ENCODE results near the gene HLA-E. TPM values are rescaled to one million over a fixed set of nuclear protein-coding genes. Genes with fewer than 3 reads are reported as not detected.
A peak's percentile ranks its signal among the peaks of the same experiment; 100 is the strongest.

Gene HLA-E
- total and polyA plus RNA-seq, 10 of the 15 experiments (the other 5 are each of a cell fraction or from before 2014, with no cell fraction given): 35.1 to 483 (median 267) TPM

GRCh38 chr6:30515944-30516753 is 26.8 kb downstream of the HLA-E start (continued):
- TF ChIP-seq BCLAF1 (IDR thresholded peaks at IDR 0.05): no peak
- TF ChIP-seq RAD21 (IDR thresholded peaks at IDR 0.05; ENCODE audit: insufficient read depth, low read depth, low read length): no peak
- no peak for TF ChIP-seq SIN3A (IDR thresholded peaks at IDR 0.05; ENCODE audit: low read depth, low read length)
- no peak for TF ChIP-seq NR2F1 (conservative IDR thresholded peaks at IDR 0.05)
- peak; percentile 62 for TF ChIP-seq CREM (IDR thresholded peaks at IDR 0.05; ENCODE audit: low read depth)
- peak in 1 of 2 experiments; percentile 85; a peak in 2 of 3 replicates for TF ChIP-seq EGR1 (IDR thresholded peaks at IDR 0.05; ENCODE audit: borderline replicate concordance in 1 of 2, low read depth in 2 of 2, low read length in 2 of 2)
- TF ChIP-seq ZSCAN29 (IDR thresholded peaks at IDR 0.05): no peak
- peak; percentile 20 for TF ChIP-seq SMAD1 (IDR thresholded peaks at IDR 0.05; ENCODE audit: low read depth, partially characterized antibody)
- TF ChIP-seq SUZ12 (IDR thresholded peaks at IDR 0.05; ENCODE audit: unreplicated experiment): no peak
- no peak for TF ChIP-seq HSF1 (IDR thresholded peaks at IDR 0.05; ENCODE audit: low read depth, low read length)
- no peak for TF ChIP-seq ZBTB33 (IDR thresholded peaks at IDR 0.05)
- no peak for TF ChIP-seq NRF1 (conservative IDR thresholded peaks at IDR 0.05; ENCODE audit: low read depth, low read length)
- TF ChIP-seq RBBP5 (conservative IDR thresholded peaks at IDR 0.05): no peak
- TF ChIP-seq ZZZ3 (IDR thresholded peaks at IDR 0.05; ENCODE audit: control insufficient read depth, insufficient read length, low read depth): no peak
- no peak for TF ChIP-seq KAT2A (conservative IDR thresholded peaks at IDR 0.05; ENCODE audit: control insufficient read depth, low read depth, low read length)
- TF ChIP-seq YY1 (IDR thresholded peaks at IDR 0.05; ENCODE audit: low read depth, low read length): no peak
- TF ChIP-seq JUNB (IDR thresholded peaks at IDR 0.05): no peak
- 0 out of 2 replicates have a peak, but pooled peaks have one; percentile 19 for TF ChIP-seq TBL1XR1 (IDR thresholded peaks at IDR 0.05; ENCODE audit: low read depth, low read length)
- 0 out of 2 replicates have a peak, but pooled peaks have one; percentile 32 for TF ChIP-seq GATAD2B (conservative IDR thresholded peaks at IDR 0.05; ENCODE audit: low read depth)
- 0 out of 2 replicates have a peak, but pooled peaks have one; percentile 10 for TF ChIP-seq IRF4 (IDR thresholded peaks at IDR 0.05; ENCODE audit: low read depth, low read length)
- peak in 1 of 2 experiments; percentile 98; a peak in 2 of 4 replicates for TF ChIP-seq CEBPB (IDR thresholded peaks at IDR 0.05; ENCODE audit: borderline replicate concordance in 1 of 2, low read depth in 2 of 2, low read length in 2 of 2)
- TF ChIP-seq SUPT20H (IDR thresholded peaks at IDR 0.05; ENCODE audit: borderline replicate concordance, control insufficient read depth, low read depth, low read length): no peak
- no peak for TF ChIP-seq KDM1A (IDR thresholded peaks at IDR 0.05; ENCODE audit: borderline replicate concordance)

All from GM12878 (cell line).